GM21360 (cell line): ENCODE results near the gene USP25.

Experiments
- ATAC-seq: cut with Tn5 transposase; IDR thresholded peaks from one replicate; pipeline ENCODE4 v1.9.1; 2021; ENCODE audit warnings: mild to moderate bottlenecking, moderate library complexity; ENCODE audit not compliant: unreplicated experiment

The USP25 gene

GRCh38 chr21:15755125-15755524 is 25.3 kb downstream of the USP25 start:
- ATAC-seq, result no peak

GRCh38 chr21:15759469-15759868 is 29.7 kb downstream of the USP25 start:
- no peak for ATAC-seq

GRCh38 chr21:15761507-15762100 is 31.8 kb downstream of the USP25 start:
- no peak for ATAC-seq

DNA sequence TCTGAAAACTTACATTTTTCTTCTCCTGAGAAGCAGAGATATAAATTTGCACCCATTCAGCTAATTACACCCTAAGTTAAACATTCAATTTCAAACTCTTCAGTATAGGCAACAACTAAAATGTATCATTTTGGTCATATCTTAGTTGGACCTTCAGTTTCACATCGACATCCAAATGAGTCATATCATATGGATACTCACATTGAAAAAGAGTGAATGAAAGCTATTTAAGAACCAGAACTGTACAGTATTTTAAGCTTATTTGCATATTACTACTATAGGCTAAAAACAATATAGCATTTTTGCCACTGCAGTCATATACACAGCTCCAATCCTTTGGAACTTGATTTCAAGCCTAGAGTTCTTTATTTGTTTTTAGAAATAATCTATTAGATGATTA is 33.6 kb downstream of the USP25 start:
- ATAC-seq, result no peak

- no peak for ATAC-seq
These were observed 35.1 kb downstream of the USP25 start for GRCh38 chr21:15764878-15765277.

DNA sequence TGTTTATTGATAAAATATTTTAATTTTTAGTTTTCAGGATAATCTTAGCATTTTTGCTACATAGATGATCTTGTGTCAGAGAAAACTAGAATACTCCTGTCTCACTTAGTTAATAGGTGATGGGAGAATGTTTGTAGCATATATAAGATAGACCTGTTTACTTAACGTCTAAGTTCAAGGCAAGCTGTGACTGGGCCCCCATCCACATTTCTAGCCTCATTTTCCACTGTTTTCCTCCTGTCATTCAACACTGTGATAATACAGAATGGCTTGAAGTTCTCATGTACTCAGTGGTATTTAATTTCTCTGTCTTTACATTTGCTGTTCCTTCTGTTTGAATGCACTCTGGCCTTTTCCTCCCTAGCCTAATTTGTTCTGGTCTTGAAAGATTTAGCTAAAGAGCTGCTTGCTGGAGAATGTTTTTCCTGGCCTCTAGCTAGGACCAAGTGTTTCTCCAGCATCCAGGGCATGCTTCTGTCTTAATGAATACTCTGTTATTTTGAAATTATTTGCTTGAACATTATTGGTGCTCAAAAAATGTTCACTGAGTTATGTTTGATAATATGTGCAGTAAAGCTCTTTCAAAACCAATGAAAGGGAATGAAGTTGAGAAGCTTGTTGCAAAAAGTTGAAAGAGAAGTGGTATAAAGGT is 37.3 kb downstream of the USP25 start:
- ATAC-seq, result no peak

DNA sequence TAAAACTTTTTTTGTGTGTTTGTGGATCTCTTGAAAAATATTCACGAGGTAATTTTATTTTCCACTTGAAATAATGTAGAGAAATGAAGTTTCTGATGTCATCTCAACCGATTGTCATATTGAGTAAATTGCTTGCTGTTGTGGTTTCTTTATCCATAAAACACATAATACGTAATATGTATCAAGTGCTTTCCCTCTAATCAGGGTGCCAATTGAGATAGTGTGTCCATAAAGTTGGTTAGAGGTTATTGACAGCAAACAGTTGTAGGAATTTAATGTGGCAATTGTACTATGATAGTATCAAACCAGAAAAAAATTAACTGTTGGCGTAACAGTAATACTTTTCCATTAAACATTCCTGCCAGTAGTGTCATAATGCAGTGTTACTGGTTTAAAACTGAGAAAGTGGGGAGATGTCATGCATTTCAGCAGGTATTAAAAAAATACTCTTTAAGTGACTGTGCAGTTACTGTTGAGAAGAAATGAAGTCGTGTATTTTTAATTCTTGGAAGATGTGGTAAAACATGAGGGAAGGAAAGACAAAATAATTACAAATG is 38.3 kb downstream of the USP25 start:
- no peak for ATAC-seq

GRCh38 chr21:15768853-15769252 is 39.1 kb downstream of the USP25 start:
- no peak for ATAC-seq

- ATAC-seq, result no peak
These were observed 41.5 kb downstream of the USP25 start for GRCh38 chr21:15771311-15771710.

GRCh38 chr21:15772654-15773053 is 42.9 kb downstream of the USP25 start:
- ATAC-seq, result no peak

GRCh38 chr21:15774590-15774989 is 44.8 kb downstream of the USP25 start:
- ATAC-seq, result no peak

GRCh38 chr21:15775291-15775690 is 45.5 kb downstream of the USP25 start:
- ATAC-seq, result no peak

GRCh38 chr21:15775981-15776380 is 46.2 kb downstream of the USP25 start:
- no peak for ATAC-seq

- no peak for ATAC-seq
These were observed 47.0 kb downstream of the USP25 start for GRCh38 chr21:15776818-15777217.

DNA sequence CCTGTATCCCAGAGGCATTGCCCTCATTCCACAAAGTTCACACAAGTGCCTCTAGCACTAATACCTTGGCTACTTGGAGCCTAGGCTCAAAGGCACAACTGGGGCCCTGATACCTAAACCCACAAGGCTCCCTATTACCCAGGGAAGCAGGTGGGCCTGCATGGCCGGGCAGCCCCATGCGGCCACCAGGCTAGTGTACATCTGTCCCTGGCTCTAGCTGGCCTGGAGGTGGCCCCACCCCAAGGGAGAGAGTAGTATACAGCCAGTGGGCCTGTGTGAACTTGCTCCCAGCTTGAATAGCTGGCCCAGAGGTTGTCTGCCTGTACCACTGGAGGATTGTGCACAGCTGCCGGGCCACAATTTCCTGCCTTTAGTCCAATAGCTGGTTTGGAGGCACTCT is 52.2 kb downstream of the USP25 start:
- ATAC-seq, result no peak

GRCh38 chr21:15788847-15789523 is 59.2 kb downstream of the USP25 start:
- ATAC-seq, result no peak

DNA sequence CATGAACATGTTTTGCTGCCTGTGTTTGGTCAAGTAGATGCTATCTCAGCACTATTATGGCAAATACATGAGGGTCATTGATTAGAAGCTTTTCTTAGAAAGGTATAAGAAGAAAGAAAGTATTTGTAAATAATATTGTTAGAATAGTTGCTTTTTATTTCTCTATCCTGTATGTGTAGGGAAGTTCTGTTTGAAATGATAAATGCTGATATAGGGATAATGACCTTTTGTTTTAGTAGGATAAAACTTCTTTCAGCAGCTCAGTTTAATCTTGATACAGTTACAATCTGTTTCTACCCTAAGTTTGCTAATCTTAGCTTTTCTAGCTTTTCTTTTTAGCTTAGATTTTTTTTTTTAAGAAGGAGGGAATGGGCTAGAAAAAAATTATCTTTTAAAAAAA is 63.3 kb downstream of the USP25 start:
- no peak for ATAC-seq

GRCh38 chr21:15793550-15794235 is 63.9 kb downstream of the USP25 start:
- ATAC-seq, result no peak

- no peak for ATAC-seq
These were observed 64.6 kb downstream of the USP25 start for GRCh38 chr21:15794277-15794912.

DNA sequence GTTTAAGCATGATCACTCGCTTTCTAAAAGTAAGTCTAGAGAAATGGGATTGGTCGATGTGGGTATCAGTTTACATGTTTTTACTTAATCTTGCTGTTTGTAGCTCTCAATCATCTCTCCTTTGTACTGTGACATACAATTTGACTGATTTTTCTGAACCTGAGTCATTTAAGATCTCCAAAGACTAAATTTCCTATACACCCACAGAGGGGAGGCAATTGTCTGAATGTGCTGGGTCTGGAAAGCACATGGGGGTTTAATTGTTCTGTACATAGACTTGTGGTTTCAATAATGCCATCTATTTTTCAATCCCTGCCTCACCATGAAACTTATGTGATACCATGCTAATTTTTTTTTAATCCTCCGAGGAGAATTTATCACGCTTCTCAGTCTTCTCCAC is 65.8 kb downstream of the USP25 start:
- ATAC-seq, result no peak
